NCI-H187 (cell line): Measurements from ENCODE around the gene TNFAIP2.

ENCODE experiments used
- DNase-seq, 2 experiments: peaks; one replicate each; lab custom pipeline; 2025; lab: John Stamatoyannopoulos, UW

TNFAIP2 gene

DNA sequence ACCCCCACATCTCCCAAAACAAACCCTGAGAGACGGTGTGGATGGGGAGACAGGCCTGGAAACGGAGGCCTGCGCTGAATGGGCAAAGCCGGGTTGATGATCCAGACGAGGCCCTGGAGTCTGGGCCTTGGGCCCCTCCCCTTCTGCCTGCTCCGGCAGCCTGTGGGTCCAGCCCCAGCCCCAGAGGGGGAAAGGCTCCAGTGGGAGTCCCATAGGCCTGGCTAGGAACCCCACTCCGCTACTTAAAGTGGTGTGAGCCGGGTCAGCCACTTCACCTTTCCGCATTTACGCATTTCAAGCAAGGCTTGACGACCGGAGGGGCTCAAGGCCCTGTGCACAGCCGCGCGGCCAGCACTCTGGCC, 695 bp upstream of the TNFAIP2 start:
- DNase-seq, result no peak

GRCh38 chr14:103123634-103124500, 606 bp downstream of the TNFAIP2 start:
- no peak for DNase-seq

- DNase-seq, result no peak
Measured at GRCh38 chr14:103124501-103125001, 1.3 kb downstream of the TNFAIP2 start.

- DNase-seq, result no peak
Measured at GRCh38 chr14:103125098-103126070, 2.1 kb downstream of the TNFAIP2 start.

- DNase-seq, result no peak
Measured at GRCh38 chr14:103126088-103126872, 3.0 kb downstream of the TNFAIP2 start.

GRCh38 chr14:103126873-103127304, 3.6 kb downstream of the TNFAIP2 start:
- DNase-seq, result no peak

DNA sequence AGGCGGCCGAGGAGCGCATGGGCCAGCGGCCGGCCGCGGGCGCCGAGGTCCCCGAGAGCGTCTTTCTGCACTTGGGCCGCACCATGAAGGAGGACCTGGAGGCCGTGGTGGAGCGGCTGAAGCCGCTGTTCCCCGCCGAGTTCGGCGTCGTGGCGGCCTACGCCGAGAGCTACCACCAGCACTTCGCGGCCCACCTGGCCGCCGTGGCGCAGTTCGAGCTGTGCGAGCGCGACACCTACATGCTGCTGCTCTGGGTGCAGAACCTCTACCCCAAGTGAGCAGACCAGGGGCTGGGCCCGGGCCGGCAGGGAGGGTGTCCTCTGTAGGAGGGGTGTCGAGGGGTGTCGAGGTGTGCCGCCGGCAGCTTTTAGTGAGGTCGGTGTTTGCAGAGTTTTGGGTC, 4.1 kb downstream of the TNFAIP2 start:
- DNase-seq, result no peak

DNA sequence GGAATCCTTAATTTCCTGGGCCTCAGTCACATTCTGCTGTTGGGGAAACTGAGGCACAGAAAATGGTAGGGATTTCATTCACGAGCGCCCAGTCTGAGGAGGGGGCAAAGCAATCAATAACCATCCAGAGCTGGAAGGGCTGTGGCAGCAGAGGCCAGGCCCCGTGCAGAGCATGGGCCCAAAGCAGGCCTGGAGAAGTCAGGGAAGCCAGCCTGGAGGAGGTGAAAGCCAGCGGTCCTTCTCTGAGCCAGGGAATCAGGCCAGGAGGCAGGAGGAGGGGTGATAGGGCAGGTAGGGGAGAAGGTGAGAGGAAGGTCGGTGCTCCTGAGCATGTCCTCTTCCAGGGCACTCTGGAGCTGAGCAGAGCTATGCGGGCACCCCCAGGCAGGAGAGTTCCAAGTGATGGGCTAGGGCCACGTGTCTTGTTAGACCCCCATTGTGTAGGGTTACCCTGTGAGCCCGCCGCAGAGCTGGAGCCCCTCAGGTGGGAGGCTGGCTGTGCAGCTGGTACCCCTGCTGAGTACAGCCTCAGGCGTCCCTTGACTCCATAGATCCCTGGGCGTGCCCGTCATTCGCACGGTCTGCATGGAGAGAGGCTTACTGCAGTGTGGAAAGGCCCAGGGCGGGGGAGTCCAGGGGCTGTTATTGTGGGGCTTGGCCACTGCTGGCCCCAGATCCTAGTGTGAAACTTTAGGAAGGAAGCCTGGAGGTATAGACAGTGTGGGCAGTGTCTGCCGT, 4.8 kb downstream of the TNFAIP2 start:
- no peak for DNase-seq

DNA sequence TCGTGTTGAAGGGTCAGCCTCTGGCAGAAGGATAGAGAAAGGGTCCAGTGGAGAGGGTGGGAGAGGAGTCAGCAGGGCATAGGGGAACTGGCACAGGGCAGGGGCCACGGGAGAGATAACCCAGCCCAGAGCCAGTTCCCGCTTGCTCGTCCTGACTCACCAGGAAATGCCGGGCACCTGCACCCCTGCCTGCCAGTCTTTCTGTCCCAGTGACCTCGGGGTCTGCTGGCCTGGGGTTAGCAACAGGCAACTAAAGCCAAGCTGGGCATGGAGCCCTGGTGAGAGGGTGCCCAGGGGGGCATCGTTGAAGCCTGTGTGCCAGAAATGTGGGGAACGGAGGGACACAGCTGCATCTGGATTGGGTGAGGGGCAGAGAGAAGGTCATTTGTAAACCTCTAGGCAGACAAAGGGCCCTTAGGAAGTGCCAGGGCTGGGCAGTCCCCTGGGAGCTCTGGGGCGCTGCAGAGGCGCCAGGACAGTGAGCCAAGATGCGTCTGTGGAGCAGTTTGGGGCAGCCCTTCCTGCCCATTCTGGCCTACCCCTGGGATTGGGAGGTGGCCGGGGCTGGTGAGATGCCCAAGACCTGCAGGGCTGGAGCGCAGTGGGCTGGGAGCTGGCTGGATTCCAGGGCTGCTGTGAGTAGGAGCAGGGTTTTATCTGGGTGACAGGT, 5.5 kb downstream of the TNFAIP2 start:
- no peak for DNase-seq

DNA sequence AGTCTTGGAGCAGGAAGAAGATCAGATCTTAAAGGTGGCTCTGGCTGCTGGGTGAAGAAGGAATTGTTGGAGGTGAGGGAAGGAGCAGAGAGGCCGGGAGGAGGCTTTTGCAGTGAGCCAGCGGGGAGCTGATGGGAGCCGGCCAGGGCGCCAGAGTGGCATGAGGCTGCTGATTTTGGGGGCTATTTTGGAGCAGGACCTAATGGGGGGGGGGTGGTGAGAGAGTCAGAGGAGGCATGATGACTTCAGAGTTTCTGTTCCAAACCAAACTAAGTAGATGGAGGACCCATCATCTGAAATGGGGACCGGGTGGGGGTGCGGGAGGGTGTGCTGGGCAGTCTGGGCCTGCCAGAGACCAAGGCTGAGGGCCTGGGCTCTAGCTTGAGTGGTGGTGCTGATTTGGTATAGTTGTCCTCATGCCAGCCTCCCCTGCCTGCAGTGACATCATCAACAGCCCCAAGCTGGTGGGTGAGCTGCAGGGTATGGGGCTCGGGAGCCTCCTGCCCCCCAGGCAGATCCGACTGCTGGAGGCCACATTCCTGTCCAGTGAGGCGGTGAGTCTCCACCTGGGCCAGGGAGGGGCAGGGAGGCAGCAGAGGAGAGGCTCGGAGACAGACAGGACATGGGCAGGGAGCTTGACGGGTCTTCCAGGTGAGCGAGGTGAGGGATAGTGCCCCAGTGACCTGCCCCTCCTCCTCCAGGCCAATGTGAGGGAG, 6.2 kb downstream of the TNFAIP2 start:
- no peak for DNase-seq

DNA sequence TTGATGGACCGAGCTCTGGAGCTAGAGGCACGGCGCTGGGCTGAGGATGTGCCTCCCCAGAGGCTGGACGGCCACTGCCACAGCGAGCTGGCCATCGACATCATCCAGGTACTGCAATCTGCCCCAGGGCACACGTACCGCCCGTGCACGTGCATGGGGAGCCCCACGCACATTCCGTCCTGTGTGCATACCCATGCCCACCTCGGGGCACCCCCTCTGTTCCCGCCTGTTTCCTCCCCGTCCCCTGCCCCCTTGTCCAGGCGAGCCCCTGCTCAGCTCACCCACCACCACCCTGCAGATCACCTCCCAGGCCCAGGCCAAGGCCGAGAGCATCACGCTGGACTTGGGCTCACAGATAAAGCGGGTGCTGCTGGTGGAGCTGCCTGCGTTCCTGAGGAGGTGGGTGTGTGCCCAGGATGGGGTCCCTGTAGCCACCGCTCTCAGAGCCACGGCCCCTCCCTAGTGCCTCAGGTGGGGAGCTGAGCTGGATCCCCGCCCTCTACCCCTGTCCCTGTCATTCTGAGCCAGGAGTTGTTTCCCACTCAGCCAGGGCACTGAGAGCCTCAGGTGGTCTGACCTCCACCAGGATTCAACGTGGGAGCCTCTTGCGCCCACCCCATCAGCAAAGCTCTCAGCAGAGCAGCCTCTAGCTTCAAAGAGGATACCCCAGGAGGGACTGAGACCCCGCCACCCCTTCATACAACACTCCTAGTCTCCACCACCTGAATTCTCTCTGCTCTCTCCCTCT, 6.9 kb downstream of the TNFAIP2 start:
- no peak for DNase-seq

- DNase-seq, result no peak
Measured at GRCh38 chr14:103130965-103131364, 7.7 kb downstream of the TNFAIP2 start.

- no peak for DNase-seq
Measured at GRCh38 chr14:103131580-103131979, 8.3 kb downstream of the TNFAIP2 start.

GRCh38 chr14:103132381-103133209, 9.3 kb downstream of the TNFAIP2 start:
- DNase-seq, result no peak

DNA sequence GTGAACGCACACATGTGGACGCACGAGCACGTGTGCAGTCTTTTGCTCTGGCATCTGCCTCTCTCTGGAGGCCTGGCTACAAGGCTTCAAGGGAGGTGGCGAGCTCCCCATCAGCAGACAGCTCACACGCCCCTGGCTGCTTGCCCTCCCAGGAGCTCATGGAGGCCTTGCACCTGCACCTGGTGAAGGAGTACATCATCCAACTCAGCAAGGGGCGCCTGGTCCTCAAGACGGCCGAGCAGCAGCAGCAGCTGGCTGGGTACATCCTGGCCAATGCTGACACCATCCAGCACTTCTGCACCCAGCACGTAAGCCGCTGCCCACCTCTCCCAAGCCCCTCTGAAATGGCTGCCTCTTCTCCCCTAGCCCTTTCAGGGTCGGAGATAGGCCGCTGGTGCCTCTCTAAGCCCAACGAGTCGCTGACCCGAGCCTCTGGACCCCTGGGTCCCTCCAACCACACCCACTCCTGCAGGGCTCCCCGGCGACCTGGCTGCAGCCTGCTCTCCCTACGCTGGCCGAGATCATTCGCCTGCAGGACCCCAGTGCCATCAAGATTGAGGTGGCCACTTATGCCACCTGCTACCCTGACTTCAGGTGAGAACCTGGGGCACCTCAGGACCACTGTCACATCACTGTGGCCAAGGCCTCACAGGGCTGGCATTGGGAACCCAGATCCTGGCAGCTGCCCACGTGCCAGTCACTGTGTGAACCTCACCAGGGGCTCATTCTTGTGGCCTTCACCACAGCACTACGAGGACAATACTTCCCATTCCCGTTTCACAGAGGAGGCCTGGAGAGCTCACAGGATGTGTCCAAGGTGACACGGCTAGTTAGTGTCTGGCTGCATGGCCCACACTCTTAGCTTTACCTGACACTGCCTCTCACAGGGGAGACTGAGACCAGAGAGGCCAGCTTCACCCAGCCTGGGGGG, 10.2 kb downstream of the TNFAIP2 start:
- DNase-seq, result no peak

- no peak for DNase-seq
Measured at GRCh38 chr14:103134405-103134804, 11.1 kb downstream of the TNFAIP2 start.

GRCh38 chr14:103134919-103135318, 11.7 kb downstream of the TNFAIP2 start:
- DNase-seq, result no peak
